Left hindlimb (tissue), 1 donor: Measurements from ENCODE around the gene C9orf50.

Source experiments
- DNase-seq: peaks from one replicate; pipeline ENCODE4 v3.0.0-alpha.2; 2018

Gene C9orf50

GRCh38 chr9:129568560-129569501 lies 52.1 kb downstream of the C9orf50 start:
- DNase-seq: peak; percentile 87

DNA sequence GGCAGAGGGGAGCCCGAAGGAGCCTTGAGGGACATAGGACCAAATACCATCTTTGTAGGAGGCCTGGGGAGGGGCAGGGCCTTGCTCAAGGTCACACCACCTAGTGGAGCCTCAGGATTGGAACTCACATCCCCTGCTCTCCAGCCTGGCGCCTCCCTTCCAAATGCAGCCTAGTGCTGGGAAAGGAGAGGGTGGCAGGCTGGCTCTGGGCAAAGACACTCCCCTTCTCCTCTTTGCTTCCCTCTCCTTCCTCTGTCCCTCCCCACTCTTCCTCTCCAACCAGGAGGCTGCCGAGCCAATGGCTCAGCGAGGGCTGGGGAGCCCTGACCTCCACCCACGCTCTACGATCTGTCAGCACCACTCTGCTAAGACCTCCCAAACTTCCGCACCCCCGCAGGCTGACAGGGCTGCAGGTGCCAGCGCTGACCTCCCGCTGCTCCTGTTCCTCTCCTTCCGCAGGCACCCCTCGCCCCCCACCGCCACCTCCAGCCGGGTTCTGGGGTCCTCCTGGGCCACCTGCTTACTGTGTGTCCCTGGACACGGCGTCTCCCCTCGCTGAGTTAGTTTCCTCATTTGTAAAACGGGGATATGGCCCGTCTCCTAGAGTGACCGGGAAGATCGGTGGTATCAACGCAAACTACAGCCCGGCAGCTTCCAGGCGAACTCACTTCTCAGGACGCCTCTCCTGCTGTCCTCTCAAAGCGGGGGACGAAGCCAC lies 52.9 kb downstream of the C9orf50 start:
- DNase-seq: peak; percentile 65

GRCh38 chr9:129567329-129567728 lies 53.6 kb downstream of the C9orf50 start:
- no peak for DNase-seq

GRCh38 chr9:129566563-129567266 lies 54.2 kb downstream of the C9orf50 start:
- peak; percentile 22 for DNase-seq

GRCh38 chr9:129562917-129563316 lies 58.0 kb downstream of the C9orf50 start:
- no peak for DNase-seq

DNA sequence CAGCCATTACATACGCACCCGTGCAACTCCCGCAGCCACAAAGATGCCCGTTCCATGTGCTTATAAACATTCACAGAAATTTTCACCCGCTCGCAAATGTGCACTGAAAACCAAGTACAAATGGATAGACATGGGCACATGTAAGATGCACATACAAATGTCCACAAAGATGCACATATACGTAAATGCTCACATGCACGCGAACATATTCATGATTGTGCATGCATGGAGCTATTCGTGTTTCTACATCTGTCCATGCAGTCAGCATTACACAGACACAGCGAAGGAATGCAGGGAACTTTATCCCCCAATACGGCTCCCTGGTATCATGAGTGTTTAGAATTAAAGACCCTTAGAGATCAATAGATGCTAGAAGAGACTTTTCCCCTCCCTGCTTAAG lies 58.4 kb downstream of the C9orf50 start:
- DNase-seq: peak; percentile 13
